ENCODE results near the gene GKN2.
A peak's percentile ranks its signal among the peaks of the same experiment; 100 is the strongest.
"Not testable (repeated sequence)": the region's sequence is repeated elsewhere in the genome, so short reads cannot be mapped to it uniquely, and the experiment has no call there.

Gene GKN2

GRCh38 chr2:68964282-68964681, 11.6 kb upstream of the GKN2 start:
- CTCF ChIA-PET: interaction anchor here (1.3 kb wide), 1 partner anchor 11 kb away, joined by 4 read pairs; the partner anchor contains the start of gene GKN1
- POLR2A ChIA-PET: no interaction called here
- peaks cover 0 to 3% (median 0%) of the 10 kb centered on the region in 4 experiments for H3K4me1 ChIP-seq (ENCODE audit: control extremely low read depth in 1 of 4, control insufficient read depth in 4 of 4, insufficient read depth in 4 of 4, low read length in 3 of 4)
- H3K36me3 ChIP-seq (ENCODE audit: control insufficient read depth in 4 of 4, insufficient read depth in 4 of 4, low read length in 3 of 4): no peaks in the 10 kb centered on the region
- H3K27me3 ChIP-seq (replicated peaks in 2 of 5; ENCODE audit: control insufficient read depth in 4 of 5, insufficient read depth in 5 of 5, low read length in 4 of 5): no peaks in the 10 kb centered on the region
- no peaks in the 10 kb centered on the region for H3K9me3 ChIP-seq (ENCODE audit: control extremely low read depth in 1 of 5, control insufficient read depth in 4 of 5, insufficient read depth in 2 of 5, low read depth in 1 of 5, low read length in 4 of 5)
- H3K27ac ChIP-seq (ENCODE audit: insufficient read depth in 1 of 2, low read depth in 1 of 2, low read length in 2 of 2, poor library complexity in 1 of 2, severe bottlenecking in 2 of 2): no peak overlapping the region
- no peak for DNase-seq
- H3K4me3 ChIP-seq (ENCODE audit: control insufficient read depth in 1 of 7, extremely low read depth in 1 of 7, insufficient read depth in 4 of 7, low read depth in 2 of 7, low read length in 6 of 7): no peak overlapping the region

GRCh38 chr2:68961380-68961779, 8.7 kb upstream of the GKN2 start:
- ChIA-PET CTCF (interaction anchor here (1.5 kb wide), 1 partner anchor 18 kb away, joined by 5 read pairs; no protein-coding TSS in a partner anchor), POLR2A (no interaction called here)
- DNase-seq: no peak
- no peaks in the 10 kb centered on the region for H3K4me1 ChIP-seq (ENCODE audit: control extremely low read depth in 1 of 4, control insufficient read depth in 4 of 4, insufficient read depth in 4 of 4, low read length in 3 of 4)
- WGBS (ENCODE audit: insufficient coverage): 100% methylated on average over 2 of the region's 4 CpGs
- H3K27ac ChIP-seq (ENCODE audit: insufficient read depth in 1 of 2, low read depth in 1 of 2, low read length in 2 of 2, poor library complexity in 1 of 2, severe bottlenecking in 2 of 2): no peak overlapping the region
- no peak overlapping the region for H3K4me3 ChIP-seq (ENCODE audit: control insufficient read depth in 1 of 7, extremely low read depth in 1 of 7, insufficient read depth in 4 of 7, low read depth in 2 of 7, low read length in 6 of 7)
- H3K36me3 ChIP-seq (ENCODE audit: control insufficient read depth in 4 of 4, insufficient read depth in 4 of 4, low read length in 3 of 4): no peaks in the 10 kb centered on the region
- H3K27me3 ChIP-seq (replicated peaks in 2 of 5; ENCODE audit: control insufficient read depth in 4 of 5, insufficient read depth in 5 of 5, low read length in 4 of 5): no peaks in the 10 kb centered on the region
- no peaks in the 10 kb centered on the region for H3K9me3 ChIP-seq (ENCODE audit: control extremely low read depth in 1 of 5, control insufficient read depth in 4 of 5, insufficient read depth in 2 of 5, low read depth in 1 of 5, low read length in 4 of 5)

- H3K36me3 ChIP-seq (ENCODE audit: control insufficient read depth in 4 of 4, insufficient read depth in 4 of 4, low read length in 3 of 4): no peaks in the 10 kb centered on the region
- no peaks in the 10 kb centered on the region for H3K27me3 ChIP-seq (replicated peaks in 2 of 5; ENCODE audit: control insufficient read depth in 4 of 5, insufficient read depth in 5 of 5, low read length in 4 of 5)
- H3K9me3 ChIP-seq (ENCODE audit: control extremely low read depth in 1 of 5, control insufficient read depth in 4 of 5, insufficient read depth in 2 of 5, low read depth in 1 of 5, low read length in 4 of 5): no peaks in the 10 kb centered on the region
- H3K4me3 ChIP-seq (ENCODE audit: control insufficient read depth in 1 of 7, extremely low read depth in 1 of 7, insufficient read depth in 4 of 7, low read depth in 2 of 7, low read length in 6 of 7): no peak overlapping the region
- no CpG with 5 or more reads among the region's 1 CpG for WGBS (ENCODE audit: insufficient coverage)
- no peaks in the 10 kb centered on the region for H3K4me1 ChIP-seq (ENCODE audit: control extremely low read depth in 1 of 4, control insufficient read depth in 4 of 4, insufficient read depth in 4 of 4, low read length in 3 of 4)
- CTCF ChIA-PET: no interaction called here
- no peak overlapping the region for H3K27ac ChIP-seq (ENCODE audit: insufficient read depth in 1 of 2, low read depth in 1 of 2, low read length in 2 of 2, poor library complexity in 1 of 2, severe bottlenecking in 2 of 2)
- DNase-seq: no peak
- POLR2A ChIA-PET: no interaction called here
These were observed 6.3 kb upstream of the GKN2 start for GRCh38 chr2:68959001-68959400.

GRCh38 chr2:68955432-68955831, 2.7 kb upstream of the GKN2 start:
- H3K4me3 ChIP-seq (ENCODE audit: control insufficient read depth in 1 of 7, extremely low read depth in 1 of 7, insufficient read depth in 4 of 7, low read depth in 2 of 7, low read length in 6 of 7); H3K27me3 ChIP-seq (replicated peaks in 2 of 5; ENCODE audit: control insufficient read depth in 4 of 5, insufficient read depth in 5 of 5, low read length in 4 of 5); H3K36me3 ChIP-seq (ENCODE audit: control insufficient read depth in 4 of 4, insufficient read depth in 4 of 4, low read length in 3 of 4); H3K4me1 ChIP-seq (ENCODE audit: control extremely low read depth in 1 of 4, control insufficient read depth in 4 of 4, insufficient read depth in 4 of 4, low read length in 3 of 4); POLR2A ChIA-PET; H3K9me3 ChIP-seq (ENCODE audit: control extremely low read depth in 1 of 5, control insufficient read depth in 4 of 5, insufficient read depth in 2 of 5, low read depth in 1 of 5, low read length in 4 of 5); H3K27ac ChIP-seq (ENCODE audit: insufficient read depth in 1 of 2, low read depth in 1 of 2, low read length in 2 of 2, poor library complexity in 1 of 2, severe bottlenecking in 2 of 2); DNase-seq: not testable (repeated sequence)
- CTCF ChIA-PET: interaction anchor here (1.3 kb wide), 1 partner anchor 12 kb away, joined by 4 read pairs; no protein-coding TSS in a partner anchor
- WGBS (ENCODE audit: insufficient coverage): 97% methylated on average over 4 of the region's 5 CpGs

GRCh38 chr2:68951899-68952298, 794 bp downstream of the GKN2 start:
- ChIA-PET CTCF (interaction anchor here (0.6 to 1.3 kb wide), 2 partner anchors 9 to 10 kb away, joined by 3 to 8 read pairs; no protein-coding TSS in a partner anchor), POLR2A (no interaction called here)
- Histone ChIP-seq H3K4me1 (ENCODE audit: control extremely low read depth in 1 of 4, control insufficient read depth in 4 of 4, insufficient read depth in 4 of 4, low read length in 3 of 4) (peaks cover 0 to 2% (median 0%) of the 10 kb centered on the region in 4 experiments), H3K9me3 (ENCODE audit: control extremely low read depth in 1 of 5, control insufficient read depth in 4 of 5, insufficient read depth in 2 of 5, low read depth in 1 of 5, low read length in 4 of 5) (no peaks in the 10 kb centered on the region), H3K27me3 (replicated peaks in 2 of 5; ENCODE audit: control insufficient read depth in 4 of 5, insufficient read depth in 5 of 5, low read length in 4 of 5) (no peaks in the 10 kb centered on the region), H3K27ac (ENCODE audit: insufficient read depth in 1 of 2, low read depth in 1 of 2, low read length in 2 of 2, poor library complexity in 1 of 2, severe bottlenecking in 2 of 2) (no peak overlapping the region), H3K36me3 (ENCODE audit: control insufficient read depth in 4 of 4, insufficient read depth in 4 of 4, low read length in 3 of 4) (no peaks in the 10 kb centered on the region), H3K4me3 (ENCODE audit: control insufficient read depth in 1 of 7, extremely low read depth in 1 of 7, insufficient read depth in 4 of 7, low read depth in 2 of 7, low read length in 6 of 7) (no peak overlapping the region)
- WGBS (ENCODE audit: insufficient coverage): 100% methylated on average over 3 of the region's 4 CpGs
- no peak for DNase-seq

- Histone ChIP-seq H3K27ac (ENCODE audit: insufficient read depth in 1 of 2, low read depth in 1 of 2, low read length in 2 of 2, poor library complexity in 1 of 2, severe bottlenecking in 2 of 2) (no peak overlapping the region), H3K36me3 (ENCODE audit: control insufficient read depth in 4 of 4, insufficient read depth in 4 of 4, low read length in 3 of 4) (no peaks in the 10 kb centered on the region), H3K9me3 (ENCODE audit: control extremely low read depth in 1 of 5, control insufficient read depth in 4 of 5, insufficient read depth in 2 of 5, low read depth in 1 of 5, low read length in 4 of 5) (no peaks in the 10 kb centered on the region), H3K4me3 (ENCODE audit: control insufficient read depth in 1 of 7, extremely low read depth in 1 of 7, insufficient read depth in 4 of 7, low read depth in 2 of 7, low read length in 6 of 7) (no peak overlapping the region), H3K27me3 (replicated peaks in 2 of 5; ENCODE audit: control insufficient read depth in 4 of 5, insufficient read depth in 5 of 5, low read length in 4 of 5) (no peaks in the 10 kb centered on the region), H3K4me1 (ENCODE audit: control extremely low read depth in 1 of 4, control insufficient read depth in 4 of 4, insufficient read depth in 4 of 4, low read length in 3 of 4) (peaks cover 0 to 2% (median 0%) of the 10 kb centered on the region in 4 experiments)
- POLR2A ChIA-PET: no interaction called here
- no CpG with 5 or more reads among the region's 1 CpG for WGBS (ENCODE audit: insufficient coverage)
- peak in 2 of 3 donors; percentile 44 to 49 for DNase-seq
- CTCF ChIA-PET: interaction anchor here (1.3 kb wide), 1 partner anchor 23 kb away, joined by 3 read pairs; no protein-coding TSS in a partner anchor
These were observed 4.0 kb downstream of the GKN2 start for GRCh38 chr2:68948710-68949109.

GRCh38 chr2:68946117-68946516, 6.6 kb downstream of the GKN2 start:
- no peak for DNase-seq
- Histone ChIP-seq H3K9me3 (ENCODE audit: control extremely low read depth in 1 of 5, control insufficient read depth in 4 of 5, insufficient read depth in 2 of 5, low read depth in 1 of 5, low read length in 4 of 5) (peaks cover 0 to under 1% (median 0%) of the 10 kb centered on the region in 5 experiments), H3K27ac (ENCODE audit: insufficient read depth in 1 of 2, low read depth in 1 of 2, low read length in 2 of 2, poor library complexity in 1 of 2, severe bottlenecking in 2 of 2) (no peak overlapping the region), H3K4me1 (ENCODE audit: control extremely low read depth in 1 of 4, control insufficient read depth in 4 of 4, insufficient read depth in 4 of 4, low read length in 3 of 4) (peaks cover 0 to 2% (median 0%) of the 10 kb centered on the region in 4 experiments), H3K4me3 (ENCODE audit: control insufficient read depth in 1 of 7, extremely low read depth in 1 of 7, insufficient read depth in 4 of 7, low read depth in 2 of 7, low read length in 6 of 7) (no peak overlapping the region), H3K36me3 (ENCODE audit: control insufficient read depth in 4 of 4, insufficient read depth in 4 of 4, low read length in 3 of 4) (no peaks in the 10 kb centered on the region), H3K27me3 (replicated peaks in 2 of 5; ENCODE audit: control insufficient read depth in 4 of 5, insufficient read depth in 5 of 5, low read length in 4 of 5) (no peaks in the 10 kb centered on the region)
- ChIA-PET CTCF (no interaction called here), POLR2A (no interaction called here)
- no CpG with 5 or more reads among the region's 3 CpGs for WGBS (ENCODE audit: insufficient coverage)

All from common myeloid progenitor, CD34-positive (primary cell).